Measurements from ENCODE around the gene ANKRD52.
"Not testable (repeated sequence)": the region's sequence is repeated elsewhere in the genome, so short reads cannot be mapped to it uniquely, and the experiment has no call there.

GRCh38 chr12:56262955-56263354, 4.8 kb upstream of the ANKRD52 start:
- not testable (repeated sequence) for TF ChIP-seq POLR2A (IDR thresholded peaks at IDR 0.05); CTCF (IDR thresholded peaks at IDR 0.05 in 4 of 5, conservative IDR thresholded peaks at IDR 0.05 in 1 of 5)

Measured in gastrocnemius medialis (tissue), 4 donors.